ENCODE data around the gene LYPD3.

GRCh38 chr19:43489310-43489709, 23.9 kb upstream of the LYPD3 start:
- TF ChIP-seq POLR2A (IDR thresholded peaks at IDR 0.05): no peak
- TF ChIP-seq CTCF (IDR thresholded peaks at IDR 0.05): no peak
